ENCODE results near the gene ZFAND3.
"Not testable (repeated sequence)": the region's sequence is repeated elsewhere in the genome, so short reads cannot be mapped to it uniquely, and the experiment has no call there.

ZFAND3 gene

DNA sequence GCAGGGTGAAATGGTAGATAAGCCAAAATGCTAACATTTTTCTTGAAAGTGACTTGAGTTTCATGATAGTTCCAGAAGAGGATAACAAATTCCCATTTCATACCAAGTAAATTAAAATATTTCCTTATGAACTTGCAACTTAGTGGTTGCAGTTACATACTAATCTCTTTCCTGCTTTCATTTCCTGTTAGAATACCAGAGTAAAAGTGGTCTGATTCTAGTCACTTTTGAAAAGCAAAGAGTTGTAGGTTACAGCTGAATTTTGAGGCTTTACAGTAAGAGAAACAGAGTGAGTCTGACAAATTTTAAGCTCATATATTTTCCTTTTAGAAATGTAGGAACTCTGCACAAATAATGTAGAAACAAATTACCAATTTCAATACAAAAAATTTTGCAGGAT is 117.4 kb downstream of the ZFAND3 start:
- no peak for DNase-seq (ENCODE audit: low read depth)

DNA sequence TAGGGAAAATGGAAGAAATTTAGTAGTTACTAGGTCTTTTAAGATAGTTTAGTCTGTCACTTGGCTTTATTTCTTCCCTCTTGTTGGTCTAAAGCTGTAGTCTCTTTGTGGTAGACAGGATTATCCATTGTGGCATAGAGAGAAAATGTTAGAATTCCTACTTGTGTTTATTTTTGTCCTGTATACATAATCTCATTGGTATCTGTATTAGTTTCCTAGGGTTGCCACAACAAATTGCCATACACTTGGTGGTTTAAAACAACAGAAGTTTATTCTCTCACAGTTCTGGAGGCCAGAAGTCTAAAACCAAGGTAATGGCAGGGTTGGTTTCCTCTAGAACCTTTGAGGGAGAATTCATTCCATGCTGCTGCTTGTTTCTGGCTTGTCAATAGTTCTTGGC is 119.4 kb downstream of the ZFAND3 start:
- DNase-seq (ENCODE audit: low read depth): no peak

DNA sequence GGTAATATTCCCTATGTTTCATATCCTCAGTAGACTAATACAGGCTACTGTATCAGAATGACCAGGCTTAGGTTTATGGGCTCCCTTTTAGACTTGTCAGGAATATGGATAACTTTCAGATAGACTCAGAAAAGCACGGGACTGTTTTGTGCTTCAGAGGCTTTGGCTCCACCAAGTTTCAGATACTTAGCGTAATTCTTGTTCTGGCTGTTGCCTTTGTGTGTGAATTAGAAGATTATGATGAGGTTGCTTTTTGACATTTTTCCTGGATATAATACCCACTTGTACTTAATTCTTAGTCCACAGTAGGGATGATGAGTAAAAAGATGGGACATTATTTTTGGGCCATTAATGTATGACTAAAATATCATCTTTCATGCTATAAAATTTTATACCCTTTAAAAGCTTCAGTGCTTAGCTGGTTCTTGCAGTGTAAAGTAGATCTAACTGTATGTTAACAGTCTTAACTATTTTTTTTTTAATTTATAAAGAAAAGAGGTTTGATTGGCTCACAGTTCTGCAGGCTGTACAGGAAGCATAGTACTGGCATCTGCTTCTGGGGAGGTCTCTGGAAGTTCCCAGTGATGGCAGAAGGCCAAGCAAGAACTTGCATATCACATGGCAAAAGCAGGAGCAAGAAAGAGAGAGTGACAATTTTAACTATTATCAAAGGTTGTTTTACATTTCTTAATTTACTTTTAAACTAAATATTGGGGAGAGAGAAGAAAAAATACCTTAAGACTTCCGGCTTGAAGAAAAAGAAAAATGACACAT is 120.7 kb downstream of the ZFAND3 start:
- no peak for DNase-seq (ENCODE audit: low read depth)

DNA sequence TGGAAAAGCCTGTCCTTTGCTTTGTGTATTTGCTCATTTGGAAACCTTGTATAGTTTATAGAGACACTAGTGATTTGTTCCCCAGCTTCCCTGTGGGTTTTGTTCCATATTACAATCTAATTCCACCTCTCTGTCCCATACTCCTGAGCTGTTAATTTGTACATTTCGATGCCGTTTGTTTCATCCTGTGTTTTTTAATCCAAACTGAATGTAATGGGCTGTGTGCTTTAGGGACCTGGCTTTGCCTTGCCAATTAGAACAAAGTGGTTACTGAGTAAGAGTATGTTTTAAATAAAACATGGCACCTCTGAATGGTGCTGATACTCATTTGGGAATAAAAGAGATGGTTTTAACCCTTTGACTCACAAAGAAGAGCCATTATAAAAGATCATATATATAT is 122.3 kb downstream of the ZFAND3 start:
- no peak for DNase-seq (ENCODE audit: low read depth)

DNA sequence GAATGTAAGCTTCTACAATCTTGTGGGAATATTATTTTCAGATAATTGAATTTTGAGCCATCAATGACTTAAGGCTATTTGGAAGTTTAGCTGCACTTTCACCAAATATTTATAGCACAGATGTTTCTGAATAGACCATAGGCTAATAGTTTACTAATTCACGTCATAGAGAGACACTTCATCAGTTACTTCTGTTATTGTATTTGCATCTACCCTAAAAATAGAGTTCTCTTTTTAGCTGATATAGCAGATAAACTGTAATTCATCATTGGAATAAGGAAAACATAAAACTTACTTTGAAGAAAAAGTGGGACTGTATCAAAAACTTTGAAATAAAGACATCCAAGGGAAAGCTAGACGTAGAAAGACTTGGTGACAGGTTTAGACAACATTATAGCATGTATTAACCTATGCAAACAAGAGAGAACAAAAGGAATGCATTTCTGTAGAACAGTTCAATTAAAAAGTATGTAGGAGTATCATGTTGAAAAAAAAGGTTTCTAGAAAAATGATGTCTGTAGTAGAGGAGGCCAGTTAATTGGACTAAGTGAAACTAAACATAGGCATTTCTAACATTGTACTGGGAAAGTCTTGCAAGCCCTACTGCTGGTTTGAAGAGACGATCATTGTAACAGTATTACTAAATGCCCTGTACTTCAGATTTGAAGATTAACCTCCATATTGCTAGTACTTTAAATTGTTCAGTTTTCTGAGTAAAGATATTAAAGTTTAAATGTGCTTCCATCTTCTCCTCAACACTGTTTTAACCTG is 123.3 kb downstream of the ZFAND3 start:
- no peak for DNase-seq (ENCODE audit: low read depth)

DNA sequence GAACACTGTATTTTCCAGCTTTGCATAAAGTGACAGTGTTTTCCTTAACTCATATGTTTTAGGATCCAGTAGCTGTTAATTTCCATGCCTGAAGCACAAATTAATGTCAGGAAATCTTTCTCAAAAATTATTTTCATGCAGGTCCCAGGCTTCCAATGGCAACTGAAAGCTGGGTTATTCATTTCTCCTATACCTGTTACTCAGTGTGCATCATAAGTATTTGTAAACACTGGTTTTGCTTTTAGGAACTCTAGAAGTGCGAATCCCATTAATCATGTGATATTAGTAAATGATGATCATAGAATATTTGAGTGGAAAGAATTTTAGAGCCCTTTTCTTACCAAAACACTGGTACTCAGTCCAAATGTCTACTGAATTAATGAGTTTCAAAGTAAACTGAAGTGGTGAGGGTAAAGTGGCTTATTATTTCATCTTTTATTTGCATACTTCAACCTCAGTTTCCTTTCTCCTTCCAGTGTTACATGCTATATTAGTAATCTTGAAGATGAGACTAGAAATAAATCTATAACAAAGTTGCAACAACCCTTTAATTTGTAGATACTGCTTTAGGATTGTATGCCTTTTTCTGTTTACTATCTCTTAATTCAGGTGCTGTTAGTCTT is 124.0 kb downstream of the ZFAND3 start:
- no peak for DNase-seq (ENCODE audit: low read depth)

DNA sequence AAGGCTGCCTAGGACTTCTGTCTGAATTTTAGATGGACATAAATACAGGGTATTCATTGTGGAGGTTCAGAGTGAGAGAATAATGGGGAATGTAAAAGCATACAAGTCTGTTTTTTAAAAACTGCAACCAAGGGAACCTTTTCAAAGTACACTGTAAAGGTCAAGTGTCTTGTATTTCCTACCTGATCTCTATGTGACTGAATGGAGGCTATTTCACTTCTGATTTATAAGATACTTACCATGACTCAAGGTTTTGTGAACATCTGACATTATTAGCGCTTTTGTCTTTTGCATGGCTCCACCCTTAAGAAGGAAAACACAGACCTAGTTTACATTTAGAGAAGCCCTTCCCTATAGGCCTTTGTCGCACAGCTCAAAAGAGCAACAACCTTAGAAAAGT is 126.5 kb downstream of the ZFAND3 start:
- no peak for DNase-seq (ENCODE audit: low read depth)

DNA sequence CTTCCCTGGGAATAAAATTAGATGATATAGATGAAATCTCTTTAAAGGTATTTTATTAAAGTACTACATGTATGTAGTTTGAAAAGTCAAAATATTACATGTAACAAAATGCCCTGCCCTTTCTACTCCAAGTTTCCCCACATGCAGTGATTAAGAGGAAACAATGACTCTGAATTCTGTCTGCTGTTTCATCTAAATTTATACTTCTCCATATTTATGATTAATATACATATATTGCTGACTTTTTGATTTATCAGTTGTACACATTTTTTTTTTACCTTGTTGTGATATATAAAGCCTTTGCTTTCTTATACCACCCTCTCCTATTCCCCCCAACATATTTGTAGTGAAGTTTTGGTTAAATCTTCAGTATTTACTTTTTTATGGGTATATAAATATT is 127.9 kb downstream of the ZFAND3 start:
- no peak for DNase-seq (ENCODE audit: low read depth)

DNA sequence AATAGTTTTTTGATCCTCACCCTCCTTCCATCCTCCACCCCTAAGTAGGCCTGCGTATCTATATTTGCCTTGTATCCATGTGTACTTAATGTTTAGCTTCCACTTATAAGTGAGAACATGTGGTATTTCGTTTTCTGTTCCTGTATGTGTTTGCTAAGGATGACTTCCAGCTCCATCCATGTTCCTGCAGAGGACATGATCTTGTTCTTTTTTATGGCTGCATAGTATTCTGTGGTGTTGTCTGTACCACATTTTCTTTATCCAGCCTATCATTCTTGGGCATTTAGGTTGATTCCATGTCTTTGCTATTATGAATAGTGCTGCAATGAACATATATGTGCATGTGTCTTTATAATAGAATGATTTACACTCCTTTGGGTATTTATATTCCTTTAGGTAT is 129.1 kb downstream of the ZFAND3 start:
- DNase-seq (ENCODE audit: low read depth): not testable (repeated sequence)

DNA sequence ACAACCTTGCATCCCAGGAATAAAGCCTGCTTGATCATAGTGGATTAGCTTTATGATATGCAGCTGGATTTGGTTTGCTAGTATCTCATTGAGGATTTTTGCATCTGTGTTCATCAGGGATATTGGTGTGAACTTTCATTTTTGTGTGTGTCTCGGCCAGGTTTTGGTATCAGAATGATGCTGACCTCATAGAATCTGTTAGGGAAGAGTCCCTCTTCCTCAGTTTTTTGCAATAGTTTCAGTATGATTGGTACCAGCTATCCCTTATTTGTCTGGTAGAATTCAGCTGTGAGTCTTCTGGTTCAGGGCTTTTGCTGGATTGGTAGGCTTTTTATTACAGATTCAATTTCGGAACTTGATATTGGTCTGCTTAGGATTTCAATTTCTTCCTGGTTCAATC is 132.5 kb downstream of the ZFAND3 start:
- DNase-seq (ENCODE audit: low read depth): no peak

DNA sequence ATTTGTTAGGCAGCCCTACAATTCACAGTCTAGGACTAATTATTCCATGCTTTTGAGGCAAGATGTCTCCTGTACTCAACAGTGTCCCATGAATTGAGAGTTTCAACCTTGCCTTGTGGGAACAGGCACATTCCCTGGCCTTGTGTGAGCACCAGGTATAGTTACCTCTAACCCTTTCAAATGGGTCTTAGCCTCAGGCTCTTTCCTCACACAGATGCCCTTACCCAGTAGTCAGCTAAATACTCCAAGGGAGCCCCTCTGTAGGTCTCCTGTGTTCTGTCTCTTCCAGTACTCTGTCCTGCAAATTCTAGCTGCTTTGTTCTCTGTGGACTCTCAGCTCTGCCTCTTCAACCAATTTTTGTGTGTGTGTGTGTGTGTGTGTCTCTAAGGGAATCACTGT is 135.3 kb downstream of the ZFAND3 start:
- DNase-seq (ENCODE audit: low read depth): no peak

DNA sequence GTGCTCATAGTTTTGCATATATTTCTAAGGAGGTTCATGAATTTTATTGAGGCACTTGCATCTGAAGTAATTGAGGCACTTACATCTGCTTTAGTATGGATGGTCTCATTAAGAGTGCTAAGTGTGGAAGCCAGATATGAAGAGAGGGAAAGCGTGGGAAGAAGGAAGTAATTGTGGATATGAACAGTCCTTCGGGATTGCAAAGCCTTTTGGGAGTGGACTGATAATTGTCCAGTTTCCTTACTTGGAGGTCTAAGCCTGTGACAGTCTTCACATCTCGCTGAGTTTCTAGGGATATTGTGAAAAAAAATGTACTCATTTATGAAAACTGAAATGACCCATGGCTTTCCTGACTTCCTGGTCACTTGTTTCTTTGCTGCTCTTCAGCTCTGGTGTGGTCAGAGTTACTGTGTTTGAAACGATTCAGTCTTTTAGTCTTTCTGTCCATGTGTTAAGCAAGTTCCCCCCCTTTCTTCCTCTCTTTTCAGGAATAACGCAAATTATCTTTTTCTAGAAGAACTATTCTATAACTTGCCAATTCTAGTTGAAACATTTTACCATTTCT is 137.3 kb downstream of the ZFAND3 start:
- DNase-seq (ENCODE audit: low read depth): no peak

DNA sequence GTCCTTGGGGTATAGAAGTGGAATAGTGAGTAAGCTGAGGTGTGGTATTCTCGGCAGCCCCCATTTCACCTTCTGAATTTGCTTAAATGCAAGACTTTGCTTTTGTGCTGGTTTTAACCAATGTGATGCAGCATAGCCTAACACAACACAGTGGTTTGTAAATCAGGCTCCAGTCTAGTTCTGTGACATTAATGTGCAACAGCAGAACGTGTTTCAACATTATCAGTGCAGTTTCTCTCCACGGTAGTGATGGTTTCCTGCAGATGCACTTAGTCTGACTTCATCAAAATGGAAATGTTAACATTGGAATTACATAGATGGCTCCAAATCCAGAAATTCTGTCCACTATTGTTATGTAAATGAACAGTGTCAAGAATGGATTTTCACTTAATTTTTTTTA is 139.5 kb downstream of the ZFAND3 start:
- no peak for DNase-seq (ENCODE audit: low read depth)

DNA sequence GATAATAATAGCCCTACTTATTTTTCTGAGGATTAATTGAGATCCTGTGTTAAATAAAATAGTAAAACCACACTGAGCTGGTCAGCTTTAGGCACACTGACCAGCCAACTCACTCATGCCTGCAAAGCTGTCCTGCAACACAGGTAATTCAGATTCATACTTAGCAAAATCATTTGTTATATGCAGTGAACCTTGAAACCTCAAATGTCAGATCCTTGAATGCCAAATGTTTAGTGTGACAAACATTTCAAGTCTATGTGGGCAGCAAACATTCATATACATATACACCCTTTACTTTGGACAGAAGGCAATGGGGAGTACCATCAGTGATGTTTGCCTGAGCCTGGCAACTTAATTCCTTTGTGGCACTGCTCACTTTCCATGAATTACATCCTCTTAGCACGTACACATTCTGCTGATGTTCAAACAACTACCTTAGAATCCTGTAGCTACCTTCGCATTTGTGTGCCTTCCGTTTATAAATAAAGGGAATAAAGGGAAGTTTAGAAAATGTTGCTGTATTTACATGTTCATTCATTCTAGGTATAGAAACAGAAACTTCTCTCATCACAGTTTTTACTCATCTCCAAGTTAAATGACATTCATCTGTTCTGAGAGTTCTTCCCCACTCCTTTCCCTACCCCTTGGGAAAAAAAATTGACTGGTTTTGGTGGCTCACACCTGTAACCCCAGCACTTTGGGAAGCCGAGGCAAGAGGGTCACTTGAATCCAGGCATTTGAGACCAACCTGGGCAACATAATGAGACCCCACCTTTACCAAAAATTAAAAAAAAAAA is 140.8 kb downstream of the ZFAND3 start:
- no peak for DNase-seq (ENCODE audit: low read depth)

DNA sequence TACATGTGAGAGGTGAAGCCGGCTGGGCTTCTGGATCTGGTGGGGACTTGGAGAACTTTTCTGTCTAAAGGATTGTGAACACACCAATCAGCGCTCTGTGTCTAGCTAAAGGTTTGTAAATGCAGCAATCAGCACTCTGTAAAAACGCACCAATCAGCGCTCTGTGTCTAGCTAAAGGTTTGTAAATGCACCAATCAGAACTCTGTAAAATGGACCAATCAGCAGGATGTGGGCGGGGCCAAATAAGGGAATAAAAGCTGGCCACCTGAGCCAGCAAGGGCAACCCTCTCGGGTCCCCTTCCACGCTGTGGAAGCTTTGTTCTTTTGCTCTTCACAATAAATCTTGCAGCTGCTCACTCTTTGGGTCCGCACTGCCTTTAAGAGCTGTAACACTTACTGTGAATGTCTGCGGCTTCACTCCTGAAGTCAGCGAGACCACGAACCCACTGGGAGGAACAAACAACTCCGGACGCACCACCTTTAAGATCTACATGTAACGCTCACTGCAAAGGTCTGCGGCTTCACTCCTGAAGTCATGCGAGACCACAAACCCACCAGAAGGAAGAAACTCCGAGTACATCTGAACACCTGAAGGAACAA is 143.1 kb downstream of the ZFAND3 start:
- DNase-seq (ENCODE audit: low read depth): not testable (repeated sequence)

DNA sequence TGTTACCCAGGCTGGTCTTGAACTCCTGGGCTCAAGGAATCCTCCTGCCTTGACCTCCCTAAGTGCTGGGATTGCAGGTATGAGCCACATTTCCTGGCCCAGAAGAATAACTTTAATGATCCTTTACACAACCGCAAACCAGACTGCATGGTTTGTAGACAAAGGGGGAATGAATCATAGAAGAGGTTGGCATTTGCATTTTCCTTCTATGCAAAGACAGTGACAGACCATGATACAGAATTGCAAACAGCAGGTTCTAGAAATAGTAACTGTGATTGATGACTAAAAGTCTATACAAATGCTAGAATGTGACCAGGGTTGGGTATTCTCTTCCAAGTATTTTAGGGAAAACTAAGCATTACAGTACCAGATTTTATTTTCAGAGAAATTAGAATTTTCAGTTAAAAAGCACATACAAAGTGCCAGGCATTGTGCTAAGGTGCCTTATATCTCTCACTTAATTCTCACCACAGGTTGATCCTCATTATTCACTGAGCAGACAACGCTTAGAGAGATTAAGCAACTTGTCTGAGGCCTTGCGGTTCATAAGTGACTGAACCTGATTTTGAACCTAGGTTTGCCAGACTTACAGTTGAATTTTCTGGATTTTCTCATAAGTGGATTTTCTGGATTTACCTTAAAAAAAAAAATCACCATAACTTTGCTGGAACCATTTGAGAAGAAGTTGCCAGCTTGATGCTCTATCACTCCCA is 146.6 kb downstream of the ZFAND3 start:
- no peak for DNase-seq (ENCODE audit: low read depth)

DNA sequence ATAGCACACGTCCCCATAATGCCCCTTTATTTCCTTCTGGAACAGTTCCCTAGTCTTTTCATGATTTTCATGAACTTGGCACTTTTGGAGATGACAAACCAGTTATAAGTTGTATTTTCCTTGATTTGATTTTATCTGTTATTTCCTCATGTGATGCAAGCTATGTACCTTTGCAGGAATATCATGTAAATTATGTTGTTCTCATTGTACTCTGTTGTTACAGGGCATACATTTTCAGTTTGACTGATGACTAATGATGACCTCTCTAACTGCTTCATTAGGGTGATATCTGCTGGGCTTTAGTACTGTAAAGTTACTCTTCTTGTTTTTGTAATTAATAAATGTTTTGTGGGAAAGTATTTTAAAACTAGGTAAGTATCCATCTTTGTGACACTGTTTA is 147.3 kb downstream of the ZFAND3 start:
- DNase-seq (ENCODE audit: low read depth): no peak

DNA sequence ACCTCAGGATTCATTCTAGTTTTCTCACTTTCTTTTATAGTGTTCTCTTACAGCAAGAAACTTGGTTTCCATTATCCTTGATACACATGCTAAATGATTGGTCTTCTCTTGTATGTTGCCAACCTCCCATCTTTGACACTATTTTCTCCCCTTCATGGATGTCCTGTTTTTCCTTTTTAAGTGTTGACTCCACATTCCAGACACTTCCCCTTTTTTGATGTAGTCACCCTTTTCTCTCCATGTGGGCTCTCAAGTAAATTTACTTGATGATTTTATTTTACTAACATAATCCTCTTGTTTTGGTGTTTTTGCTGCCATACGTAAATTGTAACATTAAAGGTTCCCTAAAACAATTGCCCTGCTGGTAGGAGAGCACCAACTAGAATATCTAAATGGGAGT is 148.1 kb downstream of the ZFAND3 start:
- DNase-seq (ENCODE audit: low read depth): no peak

DNA sequence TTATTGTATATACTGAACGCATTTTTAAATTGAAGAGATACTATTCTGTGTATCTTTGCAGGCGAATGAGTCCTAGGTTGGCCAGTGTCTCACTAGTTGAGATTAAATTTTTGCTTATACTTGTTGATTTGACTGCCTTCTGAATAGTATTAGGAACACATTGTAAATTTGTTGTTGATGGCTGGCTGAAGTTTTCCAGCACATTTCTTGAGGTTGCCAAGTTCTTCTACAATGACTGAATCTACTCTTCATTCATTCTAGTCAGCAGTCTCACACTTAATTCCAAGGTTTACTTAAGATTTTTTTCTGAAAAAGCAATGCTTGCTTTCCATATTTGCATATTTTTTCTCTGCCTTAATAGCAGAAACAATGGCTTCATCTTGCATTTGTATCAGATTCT is 151.7 kb downstream of the ZFAND3 start:
- DNase-seq (ENCODE audit: low read depth): no peak

DNA sequence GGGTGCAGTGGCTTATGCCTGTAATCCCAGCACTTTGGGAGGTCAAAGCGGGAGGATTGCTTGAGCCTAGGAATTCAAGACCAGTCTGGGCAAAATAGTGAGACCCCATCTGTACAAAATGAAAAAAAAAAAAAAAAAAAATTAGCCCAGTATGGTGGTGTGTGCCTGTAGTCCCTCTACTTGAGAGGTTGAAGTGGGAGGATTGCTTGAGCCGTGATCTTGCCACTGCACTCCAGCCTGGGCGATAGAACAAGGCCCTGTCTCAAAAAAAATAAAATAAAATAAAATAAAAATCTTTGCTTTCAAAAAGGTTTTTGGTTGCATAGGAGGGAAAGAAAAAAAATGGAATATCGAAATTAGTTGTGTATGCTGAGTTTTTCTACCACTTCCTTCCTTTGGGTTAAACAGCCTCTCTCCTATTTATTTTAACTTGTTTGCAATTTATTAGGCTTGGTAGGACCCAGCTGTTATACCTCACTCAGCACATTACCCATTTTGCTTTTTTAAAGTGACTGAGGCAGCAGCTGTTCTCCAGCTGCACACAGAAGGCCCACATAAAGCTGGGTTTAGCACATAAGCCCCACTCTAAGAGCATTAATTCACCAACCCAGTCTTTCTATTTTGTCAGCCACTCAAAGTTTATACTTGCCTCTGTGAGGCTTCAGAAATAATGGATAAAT is 152.3 kb downstream of the ZFAND3 start:
- DNase-seq (ENCODE audit: low read depth): no peak
